ENCODE results near the gene SLC35F6.

Gene SLC35F6

GRCh38 chr2:26763019-26763418, 1.1 kb upstream of the SLC35F6 start:
- no peak for TF ChIP-seq CTCF (IDR thresholded peaks at IDR 0.05; ENCODE audit: control insufficient read depth, insufficient read depth, low read depth, low read length, missing control alignments)
- DNase-seq (ENCODE audit: low read depth): no peak
- no peak overlapping the region for H3K4me3 ChIP-seq (ENCODE audit: control insufficient read depth, low read depth, low read length)

- TF ChIP-seq CTCF (IDR thresholded peaks at IDR 0.05; ENCODE audit: control insufficient read depth, insufficient read depth, low read depth, low read length, missing control alignments): no peak
Observed at GRCh38 chr2:26764906-26765305, 822 bp downstream of the SLC35F6 start.

GRCh38 chr2:26765475-26766200, 1.6 kb downstream of the SLC35F6 start:
- TF ChIP-seq CTCF (IDR thresholded peaks at IDR 0.05; ENCODE audit: control insufficient read depth, insufficient read depth, low read depth, low read length, missing control alignments): no peak
- peak overlapping the region; percentile 88 for H3K4me3 ChIP-seq (ENCODE audit: control insufficient read depth, low read depth, low read length)
- no peak for DNase-seq (ENCODE audit: low read depth)

More at GRCh38 chr2:26764906-26765305, 822 bp downstream of the SLC35F6 start:
- DNase-seq (ENCODE audit: low read depth): no peak
- H3K4me3 ChIP-seq (ENCODE audit: control insufficient read depth, low read depth, low read length): peak overlapping the region; percentile 88

- no peak overlapping the region for H3K4me3 ChIP-seq (ENCODE audit: control insufficient read depth, low read depth, low read length)
- DNase-seq (ENCODE audit: low read depth): no peak
- TF ChIP-seq CTCF (IDR thresholded peaks at IDR 0.05; ENCODE audit: control insufficient read depth, insufficient read depth, low read depth, low read length, missing control alignments): no peak
Observed at GRCh38 chr2:26767129-26767528, 3.0 kb downstream of the SLC35F6 start.

- DNase-seq (ENCODE audit: low read depth): no peak
- TF ChIP-seq CTCF (IDR thresholded peaks at IDR 0.05; ENCODE audit: control insufficient read depth, insufficient read depth, low read depth, low read length, missing control alignments): no peak
- no peak overlapping the region for H3K4me3 ChIP-seq (ENCODE audit: control insufficient read depth, low read depth, low read length)
Observed at GRCh38 chr2:26767894-26768487, 3.9 kb downstream of the SLC35F6 start.

- TF ChIP-seq CTCF (IDR thresholded peaks at IDR 0.05; ENCODE audit: control insufficient read depth, insufficient read depth, low read depth, low read length, missing control alignments): no peak
- DNase-seq (ENCODE audit: low read depth): no peak
- no peak overlapping the region for H3K4me3 ChIP-seq (ENCODE audit: control insufficient read depth, low read depth, low read length)
Observed at GRCh38 chr2:26768759-26769088, 4.6 kb downstream of the SLC35F6 start.

Measured in AG09309 (cell line).